CD4-positive, alpha-beta memory T cell (primary cell): ENCODE measurements around the gene MASP1. TPM values are rescaled to one million over a fixed set of nuclear protein-coding genes. Genes with fewer than 3 reads are reported as not detected.

Experiments
- CTCF ChIA-PET: fragments of 350-600 bp; sonication (Branson Sonifier 250); formaldehyde crosslinking; loops from one replicate; lab custom pipeline; 2021; ENCODE audit warnings: inconsistent platforms; ENCODE audit not compliant: partially characterized antibody; lab: Charles Lee
- POLR2A ChIA-PET: fragments of 350-600 bp; sonication (Branson Sonifier 250); formaldehyde crosslinking; loops from one replicate; lab custom pipeline; 2021; ENCODE audit not compliant: partially characterized antibody; lab: Charles Lee
- DNase-seq, 5 donors: peaks; one replicate each; pipeline versions ENCODE4 v3.0.0 to v3.0.0-alpha.2; 2020 to 2022; ENCODE audit warnings: mixed read lengths in 1 of 5
- H3K27ac ChIP-seq: one replicate; pipeline ENCODE4 v1.7.0; 2013; ENCODE audit warnings: low read depth, low read length
- H3K27me3 ChIP-seq: 2 replicates; pipeline ENCODE4 v1.7.0; 2013; ENCODE audit warnings: mild to moderate bottlenecking, low read length, moderate library complexity; ENCODE audit not compliant: insufficient read depth
- H3K36me3 ChIP-seq: 2 replicates; pipeline ENCODE4 v1.7.0; 2013; ENCODE audit warnings: mild to moderate bottlenecking, low read length, moderate library complexity; ENCODE audit not compliant: insufficient read depth
- H3K4me1 ChIP-seq: 2 replicates; pipeline ENCODE4 v1.7.0; 2013; ENCODE audit warnings: mild to moderate bottlenecking, low read length, moderate library complexity; ENCODE audit not compliant: insufficient read depth
- H3K4me3 ChIP-seq, 2 donors: one replicate each; pipeline ENCODE4 v1.7.0; 2013; ENCODE audit warnings: low read length in 2 of 2, mild to moderate bottlenecking in 1 of 2
- H3K9me3 ChIP-seq, 2 donors: one replicate each; pipeline ENCODE4 v1.7.0; 2013; ENCODE audit warnings: low read length in 2 of 2, control low read depth in 1 of 2; ENCODE audit not compliant: control insufficient read depth in 1 of 2
- H3K27ac Mint-ChIP-seq, 7 donors: one replicate each; pipeline ENCODE4 v1.8.0; 2020 to 2021; ENCODE audit warnings: mixed read lengths in 7 of 7, mild to moderate bottlenecking in 6 of 7, inconsistent platforms in 3 of 7, moderate library complexity in 3 of 7
- H3K27me3 Mint-ChIP-seq, 2 donors: one replicate each; pipeline ENCODE4 v1.8.0; 2020 to 2021; ENCODE audit warnings: mixed read lengths in 2 of 2
- H3K36me3 Mint-ChIP-seq, 2 donors: one replicate each; pipeline ENCODE4 v1.8.0; 2020 to 2021; ENCODE audit warnings: mixed read lengths in 2 of 2, inconsistent platforms in 1 of 2, mild to moderate bottlenecking in 1 of 2
- H3K4me1 Mint-ChIP-seq, 4 donors: one replicate each; pipeline ENCODE4 v1.8.0; 2020 to 2021; ENCODE audit warnings: mixed read lengths in 4 of 4, mild to moderate bottlenecking in 1 of 4
- H3K4me3 Mint-ChIP-seq, 8 donors: one replicate each; pipeline ENCODE4 v1.8.0; 2020 to 2021; ENCODE audit warnings: mixed read lengths in 8 of 8, mild to moderate bottlenecking in 7 of 8, moderate library complexity in 6 of 8, inconsistent platforms in 3 of 8
- H3K9me3 Mint-ChIP-seq, 8 donors: one replicate each; pipeline ENCODE4 v1.8.0; 2020 to 2021; ENCODE audit warnings: mixed read lengths in 8 of 8, mild to moderate bottlenecking in 5 of 8, inconsistent platforms in 3 of 8, moderate library complexity in 1 of 8
- intact Hi-C: fragments of 100-400 bp; cut with micrococcal nuclease; formaldehyde crosslinking; loops from one replicate; pipeline ENCODE4 v1.15.1; 2023
- polyA plus RNA-seq, 2 donors: library from polyadenylated mRNA; unstranded; fragments of 300-500 nt; fragmentation: Illumina TruSeq; gene quantifications; one replicate each; pipeline ENCODE4 v1.2.3, GENCODE V29; 2021
- total RNA-seq, 2 experiments: library from RNA; stranded (reverse); gene quantifications; one replicate each; pipeline ENCODE4 v1.2.3, GENCODE V29; 2021

Gene MASP1
- total and polyA plus RNA-seq, 4 experiments from 2014 or later: not detected

GRCh38 chr3:187213616-187214015, 77.9 kb downstream of the MASP1 start:
- CTCF ChIA-PET: no interaction called here
- Mint-ChIP-seq H3K27ac (no peak overlapping the region), H3K36me3 (no peaks in the 10 kb centered on the region), H3K9me3 (no peaks in the 10 kb centered on the region), H3K27me3 (peaks cover 3 to 5% of the 10 kb centered on the region in 2 donors), H3K4me1 (no peaks in the 10 kb centered on the region), H3K4me3 (no peak overlapping the region)
- DNase-seq: no peak
- no peak overlapping the region for H3K4me3 ChIP-seq
- H3K36me3 ChIP-seq: no peaks in the 10 kb centered on the region
- no peaks in the 10 kb centered on the region for H3K27me3 ChIP-seq
- no peaks in the 10 kb centered on the region for H3K4me1 ChIP-seq
- no peak overlapping the region for H3K27ac ChIP-seq
- intact Hi-C loops: no loop called here
- POLR2A ChIA-PET: no interaction called here
- H3K9me3 ChIP-seq: no peaks in the 10 kb centered on the region

GRCh38 chr3:187212705-187213104, 78.8 kb downstream of the MASP1 start:
- intact Hi-C loops: no loop called here
- no peak overlapping the region for H3K4me3 Mint-ChIP-seq

GRCh38 chr3:187212196-187212545, 79.4 kb downstream of the MASP1 start:
- Mint-ChIP-seq H3K4me3 (no peak overlapping the region), H3K4me1 (no peaks in the 10 kb centered on the region), H3K36me3 (no peaks in the 10 kb centered on the region), H3K9me3 (peaks cover 0 to 2% (median 0%) of the 10 kb centered on the region in 8 donors), H3K27ac (no peak overlapping the region), H3K27me3 (peaks cover 3 to 5% of the 10 kb centered on the region in 2 donors)
- no peak for DNase-seq
- no peaks in the 10 kb centered on the region for H3K4me1 ChIP-seq
- H3K27ac ChIP-seq: no peak overlapping the region
- ChIA-PET POLR2A (no interaction called here), CTCF (interaction anchor here (1.1 to 3.6 kb wide), 2 partner anchors 8 to 10 kb away, joined by 3 to 15 read pairs; no protein-coding TSS in a partner anchor)
- intact Hi-C loops: no loop called here
- no peaks in the 10 kb centered on the region for H3K27me3 ChIP-seq
- no peak overlapping the region for H3K4me3 ChIP-seq
- H3K36me3 ChIP-seq: no peaks in the 10 kb centered on the region
- no peaks in the 10 kb centered on the region for H3K9me3 ChIP-seq

More at GRCh38 chr3:187212705-187213104, 78.8 kb downstream of the MASP1 start:
- POLR2A ChIA-PET: no interaction called here
- H3K4me1 Mint-ChIP-seq: no peaks in the 10 kb centered on the region
- H3K27ac ChIP-seq: no peak overlapping the region
- peaks cover 0 to 2% (median 0%) of the 10 kb centered on the region in 8 donors for H3K9me3 Mint-ChIP-seq
- H3K27me3 Mint-ChIP-seq: peaks cover 3 to 5% of the 10 kb centered on the region in 2 donors
- H3K27ac Mint-ChIP-seq: no peak overlapping the region
- no peak for DNase-seq
- CTCF ChIA-PET: interaction anchor here (3.6 kb wide), 1 partner anchor 10 kb away, joined by 15 read pairs; no protein-coding TSS in a partner anchor
- H3K4me3 ChIP-seq: no peak overlapping the region
- no peaks in the 10 kb centered on the region for H3K9me3 ChIP-seq
- H3K36me3 ChIP-seq: no peaks in the 10 kb centered on the region
- no peaks in the 10 kb centered on the region for H3K4me1 ChIP-seq
- no peaks in the 10 kb centered on the region for H3K27me3 ChIP-seq
- H3K36me3 Mint-ChIP-seq: no peaks in the 10 kb centered on the region

- Histone ChIP-seq H3K4me3 (no peak overlapping the region), H3K27ac (no peak overlapping the region), H3K36me3 (no peaks in the 10 kb centered on the region), H3K4me1 (no peaks in the 10 kb centered on the region), H3K9me3 (no peaks in the 10 kb centered on the region), H3K27me3 (no peaks in the 10 kb centered on the region)
- Mint-ChIP-seq H3K4me1 (no peaks in the 10 kb centered on the region), H3K27me3 (peaks cover 2 to 3% of the 10 kb centered on the region in 2 donors), H3K36me3 (no peaks in the 10 kb centered on the region), H3K9me3 (peaks cover 0 to 2% (median 0%) of the 10 kb centered on the region in 8 donors), H3K4me3 (no peak overlapping the region), H3K27ac (no peak overlapping the region)
- ChIA-PET POLR2A (no interaction called here), CTCF (interaction anchor here (1.1 to 3.6 kb wide), 2 partner anchors 9 to 11 kb away, joined by 3 to 15 read pairs; no protein-coding TSS in a partner anchor)
- intact Hi-C loops: no loop called here
- DNase-seq: no peak
Observed at GRCh38 chr3:187211532-187212195, 79.9 kb downstream of the MASP1 start.

GRCh38 chr3:187210545-187211327, 80.8 kb downstream of the MASP1 start:
- Mint-ChIP-seq H3K36me3 (no peaks in the 10 kb centered on the region), H3K9me3 (peaks cover 0 to 2% (median 0%) of the 10 kb centered on the region in 8 donors), H3K4me3 (no peak overlapping the region), H3K27me3 (peaks cover 2 to 3% of the 10 kb centered on the region in 2 donors), H3K4me1 (no peaks in the 10 kb centered on the region), H3K27ac (no peak overlapping the region)
- Histone ChIP-seq H3K27ac (no peak overlapping the region), H3K36me3 (no peaks in the 10 kb centered on the region), H3K27me3 (no peaks in the 10 kb centered on the region), H3K9me3 (no peaks in the 10 kb centered on the region), H3K4me3 (no peak overlapping the region), H3K4me1 (no peaks in the 10 kb centered on the region)
- CTCF ChIA-PET: interaction anchor here (1.7 to 3.6 kb wide), 3 partner anchors 8 to 12 kb away, joined by 5 to 15 read pairs (median 10); no protein-coding TSS in a partner anchor
- intact Hi-C loops: no loop called here
- POLR2A ChIA-PET: no interaction called here
- DNase-seq: no peak

- ChIA-PET POLR2A (no interaction called here), CTCF (interaction anchor here (1.7 to 3.6 kb wide), 3 partner anchors 9 to 13 kb away, joined by 5 to 15 read pairs (median 10); no protein-coding TSS in a partner anchor)
- peaks cover 0 to 3% (median 0%) of the 10 kb centered on the region in 8 donors for H3K9me3 Mint-ChIP-seq
- Histone ChIP-seq H3K4me3 (no peak overlapping the region), H3K27ac (no peak overlapping the region), H3K4me1 (no peaks in the 10 kb centered on the region), H3K9me3 (no peaks in the 10 kb centered on the region), H3K36me3 (no peaks in the 10 kb centered on the region), H3K27me3 (no peaks in the 10 kb centered on the region)
- intact Hi-C loops: no loop called here
- DNase-seq: no peak
- peaks cover 6 to 7% of the 10 kb centered on the region in 2 donors for H3K27me3 Mint-ChIP-seq
- H3K4me1 Mint-ChIP-seq: no peaks in the 10 kb centered on the region
- no peak overlapping the region for H3K27ac Mint-ChIP-seq
- H3K36me3 Mint-ChIP-seq: no peaks in the 10 kb centered on the region
- no peak overlapping the region for H3K4me3 Mint-ChIP-seq
Observed at GRCh38 chr3:187210091-187210490, 81.4 kb downstream of the MASP1 start.

GRCh38 chr3:187209491-187209890, 82.0 kb downstream of the MASP1 start:
- no peak overlapping the region for H3K27ac Mint-ChIP-seq
- H3K36me3 ChIP-seq: no peaks in the 10 kb centered on the region
- H3K27me3 ChIP-seq: no peaks in the 10 kb centered on the region
- no peaks in the 10 kb centered on the region for H3K4me1 Mint-ChIP-seq
- no peak for DNase-seq
- CTCF ChIA-PET: interaction anchor here (1.7 to 1.8 kb wide), 2 partner anchors 9 to 11 kb away, joined by 5 to 10 read pairs; no protein-coding TSS in a partner anchor
- intact Hi-C loops: no loop called here
- peaks cover 7 to 8% of the 10 kb centered on the region in 2 donors for H3K27me3 Mint-ChIP-seq
- POLR2A ChIA-PET: no interaction called here
- H3K4me3 ChIP-seq: no peak overlapping the region
- H3K9me3 Mint-ChIP-seq: peaks cover 0 to 4% (median 0%) of the 10 kb centered on the region in 8 donors
- H3K27ac ChIP-seq: no peak overlapping the region
- no peaks in the 10 kb centered on the region for H3K4me1 ChIP-seq
- no peaks in the 10 kb centered on the region for H3K9me3 ChIP-seq
- no peak overlapping the region for H3K4me3 Mint-ChIP-seq
- no peaks in the 10 kb centered on the region for H3K36me3 Mint-ChIP-seq
